ENCODE measurements around the gene TUBGCP2. TPM values are rescaled to one million over a fixed set of nuclear protein-coding genes. Genes with fewer than 3 reads are reported as not detected.

The TUBGCP2 gene
- polyA plus RNA-seq, 2 donors = 25.5 to 49.3 TPM

GRCh38 chr10:133229265-133230043 is 79.2 kb downstream of the TUBGCP2 start:
- WGBS, 2 donors = 8% methylated on average over 57 to 58 of the region's 58 CpGs
- Histone ChIP-seq H3K27me3 (ENCODE audit: control insufficient read depth in 1 of 2, insufficient read depth in 2 of 2, low read length in 2 of 2) (peaks cover 0 to 21% of the 10 kb centered on the region in 2 donors), H3K4me3 (ENCODE audit: low read depth in 1 of 2, low read length in 2 of 2) (no peak overlapping the region), H3K27ac (ENCODE audit: low read depth in 2 of 2, low read length in 1 of 2) (no peak overlapping the region), H3K36me3 (ENCODE audit: control insufficient read depth in 2 of 2, insufficient read depth in 2 of 2, low read length in 1 of 2) (no peaks in the 10 kb centered on the region), H3K9me3 (ENCODE audit: control insufficient read depth in 2 of 2, insufficient read depth in 1 of 2, low read depth in 1 of 2, low read length in 1 of 2) (peaks cover 0 to 3% of the 10 kb centered on the region in 2 donors), H3K4me1 (ENCODE audit: control insufficient read depth in 2 of 2, insufficient read depth in 2 of 2, low read length in 1 of 2) (peaks cover 0 to 6% of the 10 kb centered on the region in 2 donors)

Other genes starting within 250 kb of the TUBGCP2 start
- gene ADGRA1, start 220.9 kb downstream of the TUBGCP2 start, polyA plus RNA-seq = under 1 TPM; 0.01 to 0.04 TPM
- gene KNDC1, start 148.7 kb downstream of the TUBGCP2 start, polyA plus RNA-seq = under 1 TPM; 0.16 to 0.39 TPM
- gene UTF1, start 78.7 kb downstream of the TUBGCP2 start, polyA plus RNA-seq = not detected
- gene VENTX, start 71.0 kb downstream of the TUBGCP2 start, polyA plus RNA-seq = under 1 TPM; 0.12 to 0.37 TPM
- gene ADAM8, start 32.0 kb downstream of the TUBGCP2 start, polyA plus RNA-seq = 1 to 10 TPM; 2.4 to 2.6 TPM
- gene ZNF511, start within 50 bp of the TUBGCP2 start, polyA plus RNA-seq = 10 to 100 TPM; 28.4 to 41.7 TPM
- gene CALY, start 28.0 kb upstream of the TUBGCP2 start, polyA plus RNA-seq = under 1 TPM; 0.05 to 0.12 TPM
- gene PRAP1, start 38.5 kb upstream of the TUBGCP2 start, polyA plus RNA-seq = not detected
- gene FUOM, start 49.1 kb upstream of the TUBGCP2 start, polyA plus RNA-seq = 10 to 100 TPM in 1 of 2 donors, 1 to 10 TPM in 1; 10.0 to 11.7 TPM
- 100 to 1,000 TPM in 1 of 2 donors, 10 to 100 TPM in 1; 85.4 to 105 TPM for gene ECHS1, start 64.5 kb upstream of the TUBGCP2 start, polyA plus RNA-seq
- gene PAOX, start 70.4 kb upstream of the TUBGCP2 start, polyA plus RNA-seq = 10 to 100 TPM; 11.5 to 16.1 TPM
- gene MTG1, start 85.3 kb upstream of the TUBGCP2 start, polyA plus RNA-seq = 10 to 100 TPM; 36.7 to 44.4 TPM
- gene SPRN, start 115.8 kb upstream of the TUBGCP2 start, polyA plus RNA-seq = under 1 TPM; 0.11 to 0.33 TPM
- gene SCART1, start 145.1 kb upstream of the TUBGCP2 start, polyA plus RNA-seq = under 1 TPM; 0.31 to 0.90 TPM
- 10 to 100 TPM; 15.8 to 19.3 TPM for gene CYP2E1, start 218.5 kb upstream of the TUBGCP2 start, polyA plus RNA-seq